Colonic mucosa (tissue), 4 donors: ENCODE results near the gene TAS2R16. TPM values are rescaled to one million over a fixed set of nuclear protein-coding genes. Genes with fewer than 3 reads are reported as not detected.

Experiments
- DNase-seq: peaks from one replicate; pipeline ENCODE4 v3.0.0-alpha.2; 2020
- H3K27ac ChIP-seq: fragments of 200-600 bp; one replicate; pipeline ENCODE4 v1.8.0; 2021
- H3K27me3 ChIP-seq: fragments of 200-600 bp; one replicate; pipeline ENCODE4 v1.8.0; 2021
- H3K36me3 ChIP-seq: fragments of 200-600 bp; one replicate; pipeline ENCODE4 v1.8.0; 2021
- H3K4me1 ChIP-seq: fragments of 200-600 bp; one replicate; pipeline ENCODE4 v1.8.0; 2021; ENCODE audit warnings: mild to moderate bottlenecking
- H3K4me3 ChIP-seq: fragments of 200-600 bp; one replicate; pipeline ENCODE4 v1.8.0; 2021
- H3K9ac ChIP-seq, 2 donors: one replicate each; pipeline ENCODE4 v1.7.0; 2013; ENCODE audit warnings: control low read depth in 2 of 2, low read depth in 2 of 2, low read length in 2 of 2
- H3K9me3 ChIP-seq: fragments of 200-600 bp; one replicate; pipeline ENCODE4 v1.8.0; 2021
- intact Hi-C: fragments of 100-400 bp; cut with DNase I; formaldehyde crosslinking; loops from one replicate; pipeline ENCODE4 v1.14.1; 2022
- total RNA-seq, 2 donors: library from RNA; stranded (reverse); fragmentation: NEBNext Ultra II Directional in 1 of 2; extraction: Animal tissue kit (Norgen Biotek cat#: 25700) in 1 of 2; gene quantifications; one replicate each; pipeline ENCODE4 v1.2.1, GENCODE V29; 2021
- TF ChIP-seq, protein P1 (sequence below): fragments of 200-600 bp; IDR thresholded peaks from one replicate; pipeline ENCODE4 v1.8.0; 2022; ENCODE audit warnings: antibody characterized with exemption, mild to moderate bottlenecking
- donor health status: healthy.
- donor health status: DM: no; HTN: no; CAD: no.
- donor health status: DM: no; HTN: no; CAD: no.

Gene TAS2R16
- total RNA-seq, 2 donors from 2014 or later: not detected

DNA sequence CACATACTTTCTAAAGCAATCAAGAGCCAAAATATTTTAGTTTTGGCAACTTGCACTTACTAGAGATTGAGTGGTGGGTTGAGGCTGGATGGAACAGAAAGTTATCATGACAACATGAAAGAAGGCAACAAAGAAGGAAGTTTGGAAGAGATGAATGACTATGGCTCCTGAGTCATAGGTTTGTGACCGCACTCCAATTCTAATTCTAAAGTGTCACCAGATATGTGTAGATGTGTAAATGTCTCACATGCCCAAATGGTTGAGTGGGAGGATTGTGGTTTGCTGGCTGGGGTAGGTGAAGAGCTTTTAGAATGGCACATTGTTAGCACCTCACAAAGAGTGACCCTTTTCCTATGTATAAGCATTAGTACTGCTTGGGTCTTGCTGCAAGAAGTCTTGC is 20.2 kb downstream of the TAS2R16 start:
- Histone ChIP-seq H3K9me3 (no peaks in the 10 kb centered on the region), H3K4me3 (no peak overlapping the region), H3K4me1 (no peaks in the 10 kb centered on the region), H3K9ac (no peak overlapping the region), H3K36me3 (no peaks in the 10 kb centered on the region), H3K27ac (no peak overlapping the region), H3K27me3 (no peaks in the 10 kb centered on the region)
- intact Hi-C loops: no loop called here
- DNase-seq: no peak
- TF ChIP-seq, protein P1, sequence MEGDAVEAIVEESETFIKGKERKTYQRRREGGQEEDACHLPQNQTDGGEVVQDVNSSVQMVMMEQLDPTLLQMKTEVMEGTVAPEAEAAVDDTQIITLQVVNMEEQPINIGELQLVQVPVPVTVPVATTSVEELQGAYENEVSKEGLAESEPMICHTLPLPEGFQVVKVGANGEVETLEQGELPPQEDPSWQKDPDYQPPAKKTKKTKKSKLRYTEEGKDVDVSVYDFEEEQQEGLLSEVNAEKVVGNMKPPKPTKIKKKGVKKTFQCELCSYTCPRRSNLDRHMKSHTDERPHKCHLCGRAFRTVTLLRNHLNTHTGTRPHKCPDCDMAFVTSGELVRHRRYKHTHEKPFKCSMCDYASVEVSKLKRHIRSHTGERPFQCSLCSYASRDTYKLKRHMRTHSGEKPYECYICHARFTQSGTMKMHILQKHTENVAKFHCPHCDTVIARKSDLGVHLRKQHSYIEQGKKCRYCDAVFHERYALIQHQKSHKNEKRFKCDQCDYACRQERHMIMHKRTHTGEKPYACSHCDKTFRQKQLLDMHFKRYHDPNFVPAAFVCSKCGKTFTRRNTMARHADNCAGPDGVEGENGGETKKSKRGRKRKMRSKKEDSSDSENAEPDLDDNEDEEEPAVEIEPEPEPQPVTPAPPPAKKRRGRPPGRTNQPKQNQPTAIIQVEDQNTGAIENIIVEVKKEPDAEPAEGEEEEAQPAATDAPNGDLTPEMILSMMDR: no peak

DNA sequence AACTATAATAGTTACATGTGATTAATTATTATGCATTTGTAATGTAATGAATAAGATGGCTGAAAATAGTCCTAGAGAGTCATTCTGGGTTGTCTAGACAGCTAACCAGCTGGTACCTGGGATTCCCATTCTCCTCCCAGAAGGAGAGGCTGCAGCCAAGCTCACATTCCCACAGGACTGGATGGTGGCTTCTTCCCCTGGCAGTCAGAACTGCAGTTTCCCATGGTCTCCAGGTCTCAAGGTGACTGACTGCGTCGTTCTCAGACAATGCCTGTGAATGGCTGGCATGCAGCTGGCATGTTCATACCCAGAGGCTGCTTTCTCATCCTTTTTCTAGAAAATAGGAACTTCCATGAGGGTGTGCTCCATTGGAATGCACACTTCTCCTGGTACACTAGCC is 21.3 kb downstream of the TAS2R16 start:
- no peak overlapping the region for H3K9ac ChIP-seq
- no peak overlapping the region for H3K27ac ChIP-seq
- H3K36me3 ChIP-seq: no peaks in the 10 kb centered on the region
- no peak for DNase-seq
- TF ChIP-seq, protein P1: no peak
- H3K9me3 ChIP-seq: no peaks in the 10 kb centered on the region
- H3K4me1 ChIP-seq: no peaks in the 10 kb centered on the region
- H3K27me3 ChIP-seq: no peaks in the 10 kb centered on the region
- intact Hi-C loops: no loop called here
- H3K4me3 ChIP-seq: no peak overlapping the region

DNA sequence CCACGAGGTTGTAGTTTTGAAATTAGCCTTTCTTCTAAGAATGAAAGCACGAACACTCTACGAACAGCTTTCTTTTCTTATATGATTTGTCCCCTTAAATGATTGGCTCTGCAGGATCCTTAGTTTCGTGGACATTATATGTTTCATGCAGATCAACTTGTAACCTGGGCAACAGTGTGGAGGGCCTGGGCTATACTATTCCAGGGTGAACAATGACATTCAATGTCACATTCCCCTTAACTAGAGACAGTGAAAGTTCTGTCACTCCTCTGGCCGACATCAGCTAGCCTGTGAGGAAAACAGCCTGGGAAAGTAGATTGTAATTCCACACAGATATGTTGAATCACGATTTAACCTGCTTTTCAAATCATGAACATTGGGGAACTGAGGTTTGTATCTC is 23.4 kb downstream of the TAS2R16 start:
- no peaks in the 10 kb centered on the region for H3K27me3 ChIP-seq
- H3K27ac ChIP-seq: no peak overlapping the region
- H3K9ac ChIP-seq: no peak overlapping the region
- no peaks in the 10 kb centered on the region for H3K9me3 ChIP-seq
- intact Hi-C loops: no loop called here
- H3K36me3 ChIP-seq: no peaks in the 10 kb centered on the region
- H3K4me1 ChIP-seq: no peaks in the 10 kb centered on the region
- no peak overlapping the region for H3K4me3 ChIP-seq
- DNase-seq: no peak
- TF ChIP-seq, protein P1: no peak

DNA sequence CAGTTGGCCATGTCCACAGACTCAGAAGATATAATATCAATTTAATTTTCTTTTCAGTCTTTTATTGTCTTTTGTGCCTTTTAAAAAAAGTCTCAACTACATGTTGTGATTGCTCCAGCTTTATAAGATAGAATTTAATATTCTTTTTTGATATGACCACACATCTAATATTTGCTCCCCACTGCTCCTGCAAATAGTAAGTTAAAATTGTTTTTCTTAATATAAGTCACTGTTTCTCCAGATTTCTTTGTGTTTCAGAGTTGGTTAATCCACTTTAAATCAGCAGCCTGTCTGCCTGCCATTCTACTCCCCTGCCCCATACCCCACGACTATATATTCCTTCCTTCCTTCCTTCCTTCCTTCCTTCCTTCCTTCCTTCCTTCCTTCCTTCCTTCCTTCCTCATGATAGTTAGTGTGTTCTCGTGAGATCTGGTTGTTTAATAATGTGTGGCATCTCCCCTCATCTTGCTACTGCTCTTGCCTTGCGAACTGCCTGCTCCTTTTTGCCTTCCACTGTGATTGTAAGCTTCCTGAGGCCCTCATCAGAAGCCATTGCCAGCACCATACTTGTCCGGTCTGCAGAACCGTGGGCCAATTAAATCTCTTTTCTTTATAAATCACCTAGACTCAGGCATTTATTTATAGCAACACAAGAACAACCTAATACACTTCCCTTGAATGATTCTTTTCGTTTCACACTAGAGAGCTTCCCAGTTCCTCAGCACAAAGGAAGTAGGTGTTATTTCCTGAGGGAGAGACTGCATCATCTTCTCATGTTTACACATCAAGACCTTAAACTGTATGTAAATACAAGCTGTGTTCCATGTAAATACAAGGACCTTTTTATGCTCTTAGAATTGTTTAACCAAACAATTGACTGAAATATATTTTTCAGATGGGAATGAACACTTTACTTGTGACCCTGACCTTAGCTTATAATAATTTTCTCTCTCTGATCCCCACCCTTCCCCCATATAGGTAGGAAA is 24.5 kb downstream of the TAS2R16 start:
- Histone ChIP-seq H3K9me3 (no peaks in the 10 kb centered on the region), H3K9ac (no peak overlapping the region), H3K27me3 (no peaks in the 10 kb centered on the region), H3K4me1 (no peaks in the 10 kb centered on the region), H3K36me3 (no peaks in the 10 kb centered on the region), H3K27ac (no peak overlapping the region), H3K4me3 (no peak overlapping the region)
- no peak for DNase-seq
- TF ChIP-seq, protein P1: no peak
- intact Hi-C loops: no loop called here

DNA sequence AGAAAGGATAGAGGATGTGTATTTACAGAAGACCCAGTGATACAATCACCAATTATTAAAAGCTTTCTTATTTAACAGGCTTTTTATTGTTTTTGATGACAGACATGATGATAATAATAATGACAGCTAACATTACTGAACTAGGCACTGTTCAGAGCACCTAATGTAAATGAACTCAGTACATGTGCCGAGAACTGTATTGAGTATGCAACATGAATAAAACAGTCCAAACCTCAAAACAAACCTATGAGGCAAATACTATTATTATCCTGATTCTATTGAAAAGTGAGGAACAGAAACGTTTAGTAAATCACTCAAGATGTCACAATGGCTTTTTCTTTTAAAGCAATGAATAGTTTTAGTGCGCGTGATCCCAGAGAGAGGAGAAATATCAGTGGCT is 27.1 kb downstream of the TAS2R16 start:
- H3K36me3 ChIP-seq: no peaks in the 10 kb centered on the region
- TF ChIP-seq, protein P1: no peak

More for the DNA sequence above, 27.1 kb downstream of the TAS2R16 start:
- intact Hi-C loops: no loop called here
- no peak for DNase-seq
- H3K27me3 ChIP-seq: no peaks in the 10 kb centered on the region
- no peaks in the 10 kb centered on the region for H3K9me3 ChIP-seq
- no peak overlapping the region for H3K4me3 ChIP-seq
- H3K9ac ChIP-seq: no peak overlapping the region
- no peak overlapping the region for H3K27ac ChIP-seq
- H3K4me1 ChIP-seq: no peaks in the 10 kb centered on the region
